H1 (cell line): ENCODE data around the gene CRTC2. TPM values are rescaled to one million over a fixed set of nuclear protein-coding genes. Genes with fewer than 3 reads are reported as not detected.

Experiments used
- CTCF ChIA-PET: fragments of 300-600 bp; sonication (Branson Sonifier 250); formaldehyde crosslinking; loops from one replicate; lab custom pipeline; 2021; ENCODE audit not compliant: partially characterized antibody; lab: Charles Lee
- POLR2A ChIA-PET: fragments of 300-600 bp; sonication (Branson Sonifier 250); formaldehyde crosslinking; loops from one replicate; lab custom pipeline; 2021; ENCODE audit warnings: inconsistent platforms; ENCODE audit not compliant: partially characterized antibody; lab: Charles Lee
- DNase-seq, 2 experiments: peaks; one replicate each; pipeline versions ENCODE4 v3.0.0 to v3.0.0-alpha.2; 2010 to 2022; ENCODE audit warnings: low spot score in 2 of 2, low read depth in 1 of 2, mixed read lengths in 1 of 2
- FAIRE-seq: peaks from 2 replicates; lab custom pipeline; 2011; peaks lifted over from hg19 to GRCh38; lab: Jason Lieb, UNC
- H2AFZ ChIP-seq: 2 replicates; pipeline ENCODE4 v1.8.1; 2012; ENCODE audit warnings: low read length, inconsistent platforms
- H2AK5ac ChIP-seq: 2 replicates; pipeline ENCODE4 v1.6.1; 2013; ENCODE audit warnings: low read depth, low read length
- H2BK120ac ChIP-seq: replicated peaks from 2 replicates; pipeline ENCODE3; 2013; ENCODE audit warnings: low read depth, low read length, inconsistent platforms
- H2BK12ac ChIP-seq: 2 replicates; pipeline ENCODE4 v1.6.1; 2013; ENCODE audit warnings: low read depth, low read length
- H2BK15ac ChIP-seq: 2 replicates; pipeline ENCODE4 v1.6.1; 2013; ENCODE audit warnings: low read length
- H2BK20ac ChIP-seq: 2 replicates; pipeline ENCODE4 v1.6.1; 2013; ENCODE audit warnings: low read length
- H2BK5ac ChIP-seq: 2 replicates; pipeline ENCODE4 v1.6.1; 2013; ENCODE audit warnings: low read depth, low read length
- H3K14ac ChIP-seq: 2 replicates; pipeline ENCODE4 v1.6.1; 2013; ENCODE audit warnings: inconsistent platforms; ENCODE audit not compliant: insufficient read length
- H3K18ac ChIP-seq: 2 replicates; pipeline ENCODE4 v1.6.1; 2013; ENCODE audit warnings: low read length; ENCODE audit errors: extremely low read depth
- H3K23ac ChIP-seq: 2 replicates; pipeline ENCODE4 v1.6.1; 2013; ENCODE audit warnings: inconsistent platforms; ENCODE audit not compliant: insufficient read length
- H3K23me2 ChIP-seq: 2 replicates; pipeline ENCODE4 v1.6.1; 2013; ENCODE audit warnings: low read depth, low read length
- H3K27ac ChIP-seq: 2 replicates; pipeline ENCODE4 v1.6.1; 2011; ENCODE audit warnings: low read depth, low read length, inconsistent platforms
- H3K27me3 ChIP-seq, 4 experiments: replicated peaks in 1 of 4; 1 replicate in 1 of 4; 2 replicates in 3 of 4; pipeline versions ENCODE4 v1.6.1 to v1.8.1; 2011 to 2013; ENCODE audit warnings: low read length in 3 of 4, mild to moderate bottlenecking in 3 of 4, inconsistent platforms in 2 of 4, mixed read lengths in 2 of 4, moderate library complexity in 1 of 4; ENCODE audit not compliant: control insufficient read depth in 3 of 4, insufficient read depth in 3 of 4; ENCODE audit errors: extremely low read depth in 1 of 4
- H3K36me3 ChIP-seq, 4 experiments: 2 replicates each; pipeline versions ENCODE4 v1.6.1 to v1.8.1; 2011 to 2013; ENCODE audit warnings: mild to moderate bottlenecking in 4 of 4, low read length in 3 of 4, moderate library complexity in 2 of 4, control low read depth in 1 of 4, inconsistent platforms in 1 of 4; ENCODE audit not compliant: insufficient read depth in 4 of 4, control insufficient read depth in 2 of 4
- H3K4ac ChIP-seq: replicated peaks from 2 replicates; pipeline ENCODE3; 2013; ENCODE audit warnings: low read length, low read depth, mixed read lengths, inconsistent platforms; ENCODE audit not compliant: insufficient read length
- H3K4me1 ChIP-seq, 4 experiments: replicated peaks in 1 of 4; 1 replicate in 1 of 4; 2 replicates in 3 of 4; pipeline versions ENCODE4 v1.6.1 to v1.8.1; 2011 to 2013; ENCODE audit warnings: low read length in 3 of 4, inconsistent platforms in 2 of 4, mixed read lengths in 1 of 4; ENCODE audit not compliant: insufficient read depth in 4 of 4, control insufficient read depth in 3 of 4
- H3K4me2 ChIP-seq, 2 experiments: 2 replicates each; pipeline versions ENCODE4 v1.6.1 to v1.8.1; 2011 to 2013; ENCODE audit warnings: low read depth in 2 of 2, low read length in 2 of 2, control low read depth in 1 of 2, inconsistent platforms in 1 of 2, mild to moderate bottlenecking in 1 of 2; ENCODE audit not compliant: insufficient read depth in 1 of 2
- H3K4me3 ChIP-seq, 4 experiments: fragments of 200-600, 300-600 bp in 1 of 4; sonication (generic), shearing (Covaris generic), sonication (Bioruptor Twin) in 1 of 4; 2 replicates each; pipeline versions ENCODE4 v1.5.1 to v1.8.1; 2011 to 2016; ENCODE audit warnings: low read length in 4 of 4, low read depth in 3 of 4, control low read depth in 2 of 4, inconsistent platforms in 2 of 4, mild to moderate bottlenecking in 2 of 4, mixed read lengths in 1 of 4, moderate library complexity in 1 of 4; ENCODE audit not compliant: insufficient read depth in 2 of 4; ENCODE audit errors: extremely low read depth in 1 of 4
- H3K56ac ChIP-seq: replicated peaks from 2 replicates; pipeline ENCODE3; 2013; ENCODE audit warnings: low read depth, mild to moderate bottlenecking, mixed read lengths, low read length, inconsistent platforms; ENCODE audit not compliant: insufficient read length
- H3K79me1 ChIP-seq: 2 replicates; pipeline ENCODE4 v1.6.1; 2013; ENCODE audit warnings: low read depth, low read length, control low read depth
- H3K79me2 ChIP-seq, 2 experiments: 2 replicates each; pipeline versions ENCODE4 v1.6.1 to v1.8.1; 2012 to 2013; ENCODE audit warnings: low read length in 2 of 2, mild to moderate bottlenecking in 2 of 2, inconsistent platforms in 1 of 2; ENCODE audit not compliant: insufficient read depth in 2 of 2, control insufficient read depth in 1 of 2
- H3K9ac ChIP-seq, 4 experiments: replicated peaks in 1 of 4; 1 replicate in 1 of 4; 2 replicates in 3 of 4; pipeline versions ENCODE4 v1.6.1 to v1.8.1; 2011 to 2013; ENCODE audit warnings: low read depth in 3 of 4, low read length in 3 of 4, control low read depth in 2 of 4, mild to moderate bottlenecking in 2 of 4, moderate library complexity in 2 of 4, inconsistent platforms in 1 of 4; ENCODE audit errors: extremely low read depth in 1 of 4
- H3K9me3 ChIP-seq, 2 experiments: 2 replicates each; pipeline versions ENCODE4 v1.6.1 to v1.8.1; 2012 to 2013; ENCODE audit warnings: mild to moderate bottlenecking in 2 of 2, moderate library complexity in 2 of 2, control low read depth in 1 of 2, inconsistent platforms in 1 of 2, low read depth in 1 of 2, low read length in 1 of 2, mixed read lengths in 1 of 2; ENCODE audit not compliant: insufficient read depth in 2 of 2
- H4K20me1 ChIP-seq, 2 experiments: replicated peaks in 1 of 2; 2 replicates each; pipeline versions ENCODE3 to v1.8.1; 2011 to 2013; ENCODE audit warnings: inconsistent platforms in 2 of 2, low read length in 2 of 2, mild to moderate bottlenecking in 1 of 2; ENCODE audit not compliant: insufficient read depth in 2 of 2, control insufficient read depth in 1 of 2
- H4K5ac ChIP-seq: 2 replicates; pipeline ENCODE4 v1.6.1; 2013; ENCODE audit warnings: low read length, low read depth, mixed read lengths, inconsistent platforms; ENCODE audit not compliant: insufficient read length
- H4K8ac ChIP-seq: 2 replicates; pipeline ENCODE4 v1.8.0; 2013; ENCODE audit warnings: mild to moderate bottlenecking, moderate library complexity, low read length, inconsistent platforms; ENCODE audit not compliant: insufficient read depth; ENCODE audit errors: extremely low read depth
- H4K91ac ChIP-seq: replicated peaks from 2 replicates; pipeline ENCODE3; 2013; ENCODE audit warnings: low read length, mixed read lengths, inconsistent platforms; ENCODE audit not compliant: insufficient read length
- BCL11A ChIP-seq, 2 experiments: IDR thresholded peaks; one replicate each; pipeline ENCODE4 v1.6.1; 2011; ENCODE audit warnings: low read depth in 2 of 2, low read length in 2 of 2, mild to moderate bottlenecking in 2 of 2
- EP300 ChIP-seq, 2 experiments: IDR thresholded peaks; 1 replicate in 1 of 2; 2 replicates in 1 of 2; pipeline ENCODE4 v1.6.1; 2011 to 2012; ENCODE audit warnings: low read depth in 2 of 2, low read length in 2 of 2, mild to moderate bottlenecking in 2 of 2, borderline replicate concordance in 1 of 2, inconsistent platforms in 1 of 2, moderate library complexity in 1 of 2
- EZH2 ChIP-seq: fragments of 200-600 bp; sonication (generic); IDR thresholded peaks from 2 replicates; pipeline ENCODE4 v1.7.1; 2012; ENCODE audit warnings: low read depth, mild to moderate bottlenecking, moderate library complexity, low read length, inconsistent platforms; ENCODE audit not compliant: severe bottlenecking
- KDM1A ChIP-seq: fragments of 200-600, 300-600 bp; sonication (generic); IDR thresholded peaks from 2 replicates; pipeline ENCODE4 v1.7.1; 2016; ENCODE audit warnings: mild to moderate bottlenecking, low read length, borderline replicate concordance
- KDM4A ChIP-seq: IDR thresholded peaks from one replicate; pipeline ENCODE4 v1.7.1; 2012; ENCODE audit warnings: low read depth, mild to moderate bottlenecking, moderate library complexity, low read length, inconsistent platforms; ENCODE audit not compliant: severe bottlenecking
- PHF8 ChIP-seq: fragments of 200-600 bp; sonication (generic); conservative IDR thresholded peaks from 2 replicates; pipeline ENCODE4 v1.7.1; 2012; ENCODE audit warnings: low read depth, mild to moderate bottlenecking, inconsistent platforms, low read length, moderate library complexity
- RXRA ChIP-seq: IDR thresholded peaks from 2 replicates; pipeline ENCODE4 v1.6.1; 2011; ENCODE audit warnings: low read depth, mild to moderate bottlenecking, low read length, moderate library complexity; ENCODE audit not compliant: insufficient read depth
- SAP30 ChIP-seq: fragments of 300-600 bp; sonication (generic); IDR thresholded peaks from 2 replicates; pipeline ENCODE4 v1.7.1; 2012; ENCODE audit warnings: low read length, moderate library complexity, mild to moderate bottlenecking, inconsistent platforms; ENCODE audit not compliant: insufficient read depth, insufficient replicate concordance
- SIN3A ChIP-seq, 2 experiments: IDR thresholded peaks in 1 of 2; conservative IDR thresholded peaks in 1 of 2; 2 replicates each; pipeline ENCODE4 v1.6.1; 2011 to 2012; ENCODE audit warnings: low read length in 2 of 2, improper control_type of control experiment in 1 of 2, low read depth in 1 of 2, mild to moderate bottlenecking in 1 of 2
- SP2 ChIP-seq: IDR thresholded peaks from 2 replicates; pipeline ENCODE4 v1.6.1; 2012; ENCODE audit warnings: mild to moderate bottlenecking, low read length, inconsistent platforms
- SP4 ChIP-seq: IDR thresholded peaks from 2 replicates; pipeline ENCODE4 v1.6.1; 2012; ENCODE audit warnings: low read length, inconsistent platforms
- WGBS, 2 experiments: shearing (Covaris generic) in 1 of 2; methylation state at CpG; one replicate each; pipeline versions ENCODE4 v1.1.6 to v1.1.7; 2013 to 2015; ENCODE audit warnings: low lambda C conversion rate in 2 of 2, mixed read lengths in 2 of 2, inconsistent platforms in 1 of 2, low coverage in 1 of 2, missing lambda C conversion rate in 1 of 2; ENCODE audit not compliant: insufficient replicate concordance in 2 of 2, insufficient coverage in 1 of 2, insufficient read length in 1 of 2; ENCODE audit errors: extremely low coverage in 1 of 2, missing lambda C conversion rate in 1 of 2; 5-methylcytosine and 5-hydroxymethylcytosine counted together
- polyA plus RNA-seq, 7 experiments: library from polyadenylated mRNA; depleted of rRNA in 3 of 7; stranded (reverse) in 5 of 7; unstranded in 2 of 7; fragments of >200 nt in 5 of 7; fragments of 200-250 nt in 2 of 7; gene quantifications; 1 replicate in 5 of 7; 2 replicates in 1 of 7; 4 replicates in 1 of 7; pipeline versions ENCODE4 v1.2.1 to v1.2.3, GENCODE V29; 2011 to 2013; ENCODE audit warnings: missing spikeins in 2 of 7, mixed read lengths in 2 of 7
- total RNA-seq: library from RNA; stranded (reverse); fragmentation: NEBNext Ultra II Directional; extraction: Animal tissue kit (Norgen Biotek cat#: 25700); gene quantifications from 2 replicates; pipeline ENCODE4 v1.2.1, GENCODE V29; 2021

The CRTC2 gene
- total and polyA plus RNA-seq, 2 of the 8 experiments (the other 6 are each of a cell fraction or from before 2014, with no cell fraction given), result 28.6 to 34.3 TPM

GRCh38 chr1:153961421-153961820 is 3.0 kb upstream of the CRTC2 start:
- WGBS, 2 experiments, result 83% methylated on average over 4 of the region's 4 CpGs; no CpG with 5 or more reads in 1 of the 2 experiments
- no peak overlapping the region for H2BK15ac ChIP-seq
- DNase-seq, result no peak
- no peak overlapping the region; the same call in 1 of the 2 replicates for H3K18ac ChIP-seq
- peaks cover 7 to 19% (median 13%) of the 10 kb centered on the region in 4 experiments for H3K4me1 ChIP-seq
- ChIA-PET POLR2A (interaction anchor here (1.0 to 15.7 kb wide), 6 partner anchors 15 to 39 kb away, joined by 4 to 454 read pairs (median 67); partner anchors contain the start of genes DENND4B, GATAD2B, JTB and RAB13), CTCF (interaction anchor here (1.9 kb wide), 1 partner anchor 135 kb away, joined by 4 read pairs; no protein-coding TSS in a partner anchor)
- no peak overlapping the region for H4K8ac ChIP-seq
- 0 out of 2 replicates have a peak overlapping the region, but pooled peaks have one; percentile 71 for H2AK5ac ChIP-seq
- H3K56ac ChIP-seq, result no peak overlapping the region
- peaks cover 28 to 51% of the 10 kb centered on the region in 2 experiments for H3K79me2 ChIP-seq
- peak overlapping the region; percentile 95 to 98 for H3K4me2 ChIP-seq
- no peak overlapping the region for H2BK120ac ChIP-seq
- H3K27me3 ChIP-seq, result no peaks in the 10 kb centered on the region
- no peak for FAIRE-seq
- peak overlapping the region; percentile 45 to 93 (median 83) for H3K9ac ChIP-seq
- H4K91ac ChIP-seq, result no peak overlapping the region
- TF ChIP-seq SP2, result no peak
- TF ChIP-seq KDM4A, result no peak
- TF ChIP-seq SP4, result no peak
- no peak for TF ChIP-seq KDM1A
- no peak for TF ChIP-seq RXRA
- TF ChIP-seq BCL11A (IDR thresholded peaks at IDR 0.05; ENCODE audit: low read depth in 2 of 2, low read length in 2 of 2), result no peak
- TF ChIP-seq PHF8, result no peak
- TF ChIP-seq SIN3A (conservative IDR thresholded peaks at IDR 0.05 in 1 of 2, IDR thresholded peaks at IDR 0.05 in 1 of 2; ENCODE audit: low read depth in 1 of 2, low read length in 2 of 2), result no peak
- no peak for TF ChIP-seq SAP30
- TF ChIP-seq EZH2, result no peak
- TF ChIP-seq EP300 (IDR thresholded peaks at IDR 0.05; ENCODE audit: borderline replicate concordance in 1 of 2, low read depth in 2 of 2, low read length in 2 of 2), result no peak
- peaks cover 11 to 26% (median 19%) of the 10 kb centered on the region in 4 experiments for H3K36me3 ChIP-seq
- peak overlapping the region; percentile 91; the same call in 1 of the 2 replicates for H2BK5ac ChIP-seq
- H3K23ac ChIP-seq, result no peak overlapping the region
- no peak overlapping the region for H4K5ac ChIP-seq
- peaks cover 15% of the 10 kb centered on the region for H3K79me1 ChIP-seq
- peaks cover 28% of the 10 kb centered on the region for H3K23me2 ChIP-seq
- peak overlapping the region; percentile 10 for H3K4ac ChIP-seq
- peaks cover 2 to 5% of the 10 kb centered on the region in 2 experiments for H4K20me1 ChIP-seq
- H2AFZ ChIP-seq, result no peak overlapping the region
- H3K4me3 ChIP-seq, result peak overlapping the region; percentile 53 to 89 (median 84); a peak in 6 of 8 replicates
- peak overlapping the region; percentile 6; the same call in 1 of the 2 replicates for H3K27ac ChIP-seq
- no peak overlapping the region for H2BK12ac ChIP-seq
- H2BK20ac ChIP-seq, result no peak overlapping the region
- no peak overlapping the region for H3K14ac ChIP-seq
- H3K9me3 ChIP-seq, result no peaks in the 10 kb centered on the region
